Caco-2 (cell line): ENCODE measurements around the gene ANKRD23. TPM values are rescaled to one million over a fixed set of nuclear protein-coding genes. Genes with fewer than 3 reads are reported as not detected.
A peak's percentile ranks its signal among the peaks of the same experiment; 100 is the strongest.

Experiments
- BruUV-seq: library from RNA; stranded (reverse); fragments of 400-500 nt; replicated peaks from 2 replicates; lab custom pipeline; 2021; lab: Mats Ljungman, UMichigan
- CTCF ChIA-PET: fragments of 300-600 bp; sonication (Branson Sonifier 250); formaldehyde crosslinking; loops from one replicate; lab custom pipeline; 2022; ENCODE audit warnings: antibody characterized with exemption; lab: Charles Lee
- POLR2A ChIA-PET: fragments of 300-600 bp; sonication (Branson Sonifier 250); formaldehyde crosslinking; loops from one replicate; lab custom pipeline; 2022; ENCODE audit warnings: antibody characterized with exemption; lab: Charles Lee
- DNase-seq, 2 experiments: peaks; one replicate each; pipeline versions ENCODE4 v3.0.0 to v3.0.0-alpha.2; 2020 to 2022
- H3K27me3 ChIP-seq: replicated peaks from 2 replicates; pipeline ENCODE4 v1.6.0; 2011; ENCODE audit warnings: low read length; ENCODE audit not compliant: control insufficient read depth, insufficient read depth
- H3K36me3 ChIP-seq: 2 replicates; pipeline ENCODE4 v1.5.1; 2011; ENCODE audit warnings: low read length; ENCODE audit not compliant: control insufficient read depth, insufficient read depth
- H3K4me1 ChIP-seq: fragments of 250-450 bp; sonication (Bioruptor Pico); 2 replicates; pipeline ENCODE4 v1.5.1; 2020; ENCODE audit warnings: mild to moderate bottlenecking
- H3K4me3 ChIP-seq: 2 replicates; pipeline ENCODE4 v1.5.1; 2011; ENCODE audit warnings: low read depth, mild to moderate bottlenecking, control low read depth, low read length
- H3K9me3 ChIP-seq: fragments of 250-450 bp; sonication (Bioruptor Pico); 2 replicates; pipeline ENCODE4 v1.5.1; 2020; ENCODE audit warnings: mild to moderate bottlenecking, moderate library complexity
- H3K27ac Mint-ChIP-seq: one replicate; pipeline ENCODE4 v1.8.0; 2022; ENCODE audit warnings: mixed read lengths; ENCODE audit not compliant: unreplicated experiment
- H3K27me3 Mint-ChIP-seq: one replicate; pipeline ENCODE4 v1.8.0; 2022; ENCODE audit warnings: mixed read lengths; ENCODE audit not compliant: insufficient read depth, unreplicated experiment
- H3K36me3 Mint-ChIP-seq: one replicate; pipeline ENCODE4 v1.8.0; 2022; ENCODE audit warnings: mild to moderate bottlenecking, mixed read lengths; ENCODE audit not compliant: insufficient read depth, unreplicated experiment
- H3K4me1 Mint-ChIP-seq: one replicate; pipeline ENCODE4 v1.8.0; 2022; ENCODE audit warnings: low read depth, mixed read lengths; ENCODE audit not compliant: unreplicated experiment
- H3K4me3 Mint-ChIP-seq: one replicate; pipeline ENCODE4 v1.8.0; 2022; ENCODE audit warnings: mild to moderate bottlenecking, moderate library complexity, mixed read lengths; ENCODE audit not compliant: unreplicated experiment
- H3K9me3 Mint-ChIP-seq: one replicate; pipeline ENCODE4 v1.8.0; 2022; ENCODE audit warnings: mixed read lengths; ENCODE audit not compliant: unreplicated experiment
- intact Hi-C: fragments of 100-400 bp; cut with micrococcal nuclease; formaldehyde crosslinking; loops from one replicate; pipeline ENCODE4 v1.10.0; 2022; ENCODE audit not compliant: unreplicated experiment
- total RNA-seq: library from RNA; stranded (reverse); gene quantifications from 2 replicates; pipeline ENCODE4 v1.2.3, GENCODE V29; 2022
- TF ChIP-seq, protein P1 (sequence below), 2 experiments: fragments of 200-600 bp in 1 of 2; IDR thresholded peaks; 1 replicate in 1 of 2; 2 replicates in 1 of 2; pipeline versions ENCODE4 v1.5.1 to v1.8.0; 2011 to 2022; ENCODE audit warnings: antibody characterized with exemption in 1 of 2, control low read depth in 1 of 2, inconsistent platforms in 1 of 2, low read depth in 1 of 2, low read length in 1 of 2, mild to moderate bottlenecking in 1 of 2, moderate library complexity in 1 of 2; ENCODE audit not compliant: insufficient read depth in 1 of 2, severe bottlenecking in 1 of 2, unreplicated experiment in 1 of 2

Gene ANKRD23
- total RNA-seq, 1 experiment from 2014 or later, result 2.5 TPM

DNA sequence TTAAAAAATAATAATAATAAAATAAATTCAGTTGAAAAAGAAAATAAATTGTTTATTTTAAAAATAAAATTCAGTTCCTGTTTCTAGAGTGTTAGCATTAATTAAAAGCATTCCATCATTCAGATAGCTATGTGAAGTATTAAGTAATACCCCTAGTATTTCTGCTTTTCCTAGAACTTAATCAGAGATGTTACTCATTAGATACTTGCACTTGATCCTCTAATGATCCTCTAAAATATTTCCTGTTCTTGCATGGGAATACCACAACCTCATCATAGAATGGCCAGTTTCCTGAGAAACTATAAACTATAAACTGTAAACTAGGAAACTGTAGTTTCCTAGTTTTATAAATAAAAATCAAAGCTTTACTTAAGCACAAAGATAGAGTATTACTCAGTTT, 38.8 kb downstream of the ANKRD23 start:
- Mint-ChIP-seq H3K9me3 (no peaks in the 10 kb centered on the region), H3K4me3 (no peak overlapping the region), H3K4me1 (peaks cover 6% of the 10 kb centered on the region), H3K36me3 (no peaks in the 10 kb centered on the region), H3K27ac (no peak overlapping the region), H3K27me3 (no peaks in the 10 kb centered on the region)
- DNase-seq, result no peak
- no TSS peak for BruUV-seq
- Histone ChIP-seq H3K27me3 (no peaks in the 10 kb centered on the region), H3K9me3 (no peaks in the 10 kb centered on the region), H3K36me3 (peaks cover 13% of the 10 kb centered on the region), H3K4me3 (no peak overlapping the region), H3K4me1 (no peaks in the 10 kb centered on the region)
- ChIA-PET CTCF (no interaction called here), POLR2A (no interaction called here)
- TF ChIP-seq, protein P1, sequence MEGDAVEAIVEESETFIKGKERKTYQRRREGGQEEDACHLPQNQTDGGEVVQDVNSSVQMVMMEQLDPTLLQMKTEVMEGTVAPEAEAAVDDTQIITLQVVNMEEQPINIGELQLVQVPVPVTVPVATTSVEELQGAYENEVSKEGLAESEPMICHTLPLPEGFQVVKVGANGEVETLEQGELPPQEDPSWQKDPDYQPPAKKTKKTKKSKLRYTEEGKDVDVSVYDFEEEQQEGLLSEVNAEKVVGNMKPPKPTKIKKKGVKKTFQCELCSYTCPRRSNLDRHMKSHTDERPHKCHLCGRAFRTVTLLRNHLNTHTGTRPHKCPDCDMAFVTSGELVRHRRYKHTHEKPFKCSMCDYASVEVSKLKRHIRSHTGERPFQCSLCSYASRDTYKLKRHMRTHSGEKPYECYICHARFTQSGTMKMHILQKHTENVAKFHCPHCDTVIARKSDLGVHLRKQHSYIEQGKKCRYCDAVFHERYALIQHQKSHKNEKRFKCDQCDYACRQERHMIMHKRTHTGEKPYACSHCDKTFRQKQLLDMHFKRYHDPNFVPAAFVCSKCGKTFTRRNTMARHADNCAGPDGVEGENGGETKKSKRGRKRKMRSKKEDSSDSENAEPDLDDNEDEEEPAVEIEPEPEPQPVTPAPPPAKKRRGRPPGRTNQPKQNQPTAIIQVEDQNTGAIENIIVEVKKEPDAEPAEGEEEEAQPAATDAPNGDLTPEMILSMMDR (IDR thresholded peaks at IDR 0.05; ENCODE audit: insufficient read depth in 1 of 2, low read depth in 1 of 2, low read length in 1 of 2, severe bottlenecking in 1 of 2, unreplicated experiment in 1 of 2), result no peak
- intact Hi-C loops, result loop anchor here (5.0 kb wide), 2 partner anchors 43 to 203 kb away; partner anchors contain the start of gene CNNM4

DNA sequence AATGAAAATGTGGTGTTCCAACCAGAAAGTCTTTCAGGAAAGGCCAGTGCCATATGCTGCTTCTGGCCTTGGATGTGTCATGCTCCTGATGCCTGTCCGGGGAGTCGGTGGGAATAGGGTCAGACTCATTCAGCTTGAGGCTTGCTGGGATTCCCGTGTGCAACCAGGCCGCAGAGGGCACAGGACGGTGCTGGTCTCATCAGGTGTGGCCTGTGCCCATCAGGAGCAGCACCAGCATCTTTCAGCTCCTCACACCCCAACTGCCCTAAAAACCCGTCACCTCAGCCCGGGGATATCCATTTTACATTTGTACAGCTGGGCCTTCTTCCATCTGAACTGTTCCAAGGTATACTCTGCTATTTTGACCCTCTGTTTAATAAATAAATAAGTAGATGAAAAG, 41.1 kb downstream of the ANKRD23 start:
- intact Hi-C loops, result loop anchor here (5.0 kb wide), 2 partner anchors 40 to 200 kb away; partner anchors contain the start of gene CNNM4
- ChIA-PET POLR2A (no interaction called here), CTCF (no interaction called here)
- H3K27ac Mint-ChIP-seq, result no peak overlapping the region
- Histone ChIP-seq H3K36me3 (peaks cover 10% of the 10 kb centered on the region), H3K4me3 (no peak overlapping the region), H3K9me3 (no peaks in the 10 kb centered on the region), H3K4me1 (no peaks in the 10 kb centered on the region), H3K27me3 (no peaks in the 10 kb centered on the region)
- H3K4me1 Mint-ChIP-seq, result peaks cover 6% of the 10 kb centered on the region
- no TSS peak for BruUV-seq
- TF ChIP-seq, protein P1 (IDR thresholded peaks at IDR 0.05; ENCODE audit: insufficient read depth in 1 of 2, low read depth in 1 of 2, low read length in 1 of 2, severe bottlenecking in 1 of 2, unreplicated experiment in 1 of 2), result no peak
- no peak for DNase-seq
- H3K4me3 Mint-ChIP-seq, result no peak overlapping the region
- no peaks in the 10 kb centered on the region for H3K36me3 Mint-ChIP-seq
- H3K27me3 Mint-ChIP-seq, result no peaks in the 10 kb centered on the region
- no peaks in the 10 kb centered on the region for H3K9me3 Mint-ChIP-seq

DNA sequence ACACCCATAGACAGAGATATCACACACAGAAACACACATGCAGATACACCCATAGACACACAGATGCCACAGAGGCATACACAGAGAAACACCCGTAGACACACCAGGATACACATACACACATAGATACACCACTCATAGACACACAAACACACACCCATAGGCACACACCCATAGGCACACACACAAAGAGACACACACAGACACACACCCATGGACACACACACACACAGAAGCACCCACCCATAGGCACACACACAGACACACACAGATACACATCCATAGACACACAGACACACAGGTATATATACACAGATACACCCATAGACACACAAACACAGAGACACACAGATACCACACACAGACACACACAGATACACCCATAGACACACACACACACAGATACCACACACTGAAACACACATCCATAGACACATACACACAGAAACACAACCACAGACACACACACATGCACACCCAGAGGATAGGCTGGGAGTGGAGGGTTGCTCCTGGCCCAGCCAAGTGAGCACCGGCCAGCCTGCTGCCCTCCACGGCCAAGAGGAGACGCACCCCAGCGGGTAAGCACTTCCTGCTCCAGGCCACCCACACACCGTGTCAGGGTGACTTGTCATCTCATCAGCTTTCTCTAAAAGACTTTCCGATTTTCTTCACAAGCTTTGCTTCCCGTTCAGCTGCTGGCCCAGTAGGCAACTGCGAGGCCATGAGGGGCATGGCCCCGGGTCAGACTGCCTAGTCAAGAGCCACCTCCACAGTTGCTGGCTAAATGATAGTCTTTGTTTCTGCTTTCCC, 41.8 kb downstream of the ANKRD23 start:
- DNase-seq, result no peak
- TF ChIP-seq, protein P1 (IDR thresholded peaks at IDR 0.05; ENCODE audit: insufficient read depth in 1 of 2, low read depth in 1 of 2, low read length in 1 of 2, severe bottlenecking in 1 of 2, unreplicated experiment in 1 of 2), result no peak
- POLR2A ChIA-PET, result no interaction called here
- H3K27me3 Mint-ChIP-seq, result no peaks in the 10 kb centered on the region
- Histone ChIP-seq H3K27me3 (no peaks in the 10 kb centered on the region), H3K9me3 (no peaks in the 10 kb centered on the region), H3K36me3 (peaks cover 10% of the 10 kb centered on the region), H3K4me1 (no peaks in the 10 kb centered on the region), H3K4me3 (no peak overlapping the region)
- no peaks in the 10 kb centered on the region for H3K9me3 Mint-ChIP-seq
- H3K4me3 Mint-ChIP-seq, result no peak overlapping the region
- H3K27ac Mint-ChIP-seq, result no peak overlapping the region
- intact Hi-C loops, result loop anchor here (5.0 kb wide), 2 partner anchors 40 to 200 kb away; partner anchors contain the start of gene CNNM4
- CTCF ChIA-PET, result no interaction called here
- H3K36me3 Mint-ChIP-seq, result no peaks in the 10 kb centered on the region
- TSS peak; percentile 39 for BruUV-seq
- H3K4me1 Mint-ChIP-seq, result peaks cover 6% of the 10 kb centered on the region
